GM12878 (cell line): ENCODE measurements around the gene MEIOSIN. TPM values are rescaled to one million over a fixed set of nuclear protein-coding genes. Genes with fewer than 3 reads are reported as not detected.

Experiments used
- ATAC-seq: fragments of 200-7000 bp; cut with Tn5 transposase; 3 replicates; pipeline ENCODE4 v1.9.1; 2020; ENCODE audit warnings: mild to moderate bottlenecking, moderate library complexity
- BruUV-seq: library from RNA; stranded (reverse); fragments of 400-500 nt; replicated peaks from 2 replicates; lab custom pipeline; 2021; lab: Mats Ljungman, UMichigan
- CTCF ChIA-PET: fragments of 300-600 bp; sonication (Branson Sonifier 250); formaldehyde crosslinking; extraction: SDS; loops from one replicate; lab custom pipeline; 2021; ENCODE audit warnings: inconsistent platforms; lab: Yijun Ruan, JAX
- POLR2A ChIA-PET: fragments of 350-600 bp; formaldehyde crosslinking; extraction: SDS; loops from one replicate; lab custom pipeline; 2021; ENCODE audit warnings: inconsistent platforms; lab: Charles Lee
- RAD21 ChIA-PET: fragments of 300-600 bp; sonication (Branson Sonifier 250); formaldehyde crosslinking; loops from one replicate; lab custom pipeline; 2023; ENCODE audit warnings: antibody characterized with exemption; ENCODE audit not compliant: unreplicated experiment; lab: Charles Lee
- SMC1A ChIA-PET: fragments of 300-600 bp; sonication (Branson Sonifier 250); formaldehyde crosslinking; loops from one replicate; lab custom pipeline; 2023; ENCODE audit not compliant: unreplicated experiment, uncharacterized antibody; lab: Charles Lee
- DNase-seq: peaks from one replicate; pipeline ENCODE4 v3.0.0-alpha.2; 2011; ENCODE audit warnings: low read depth, low spot score
- FAIRE-seq: peaks from 3 replicates; lab custom pipeline; 2011; peaks lifted over from hg19 to GRCh38; lab: Jason Lieb, UNC
- H2AFZ ChIP-seq: 2 replicates; pipeline ENCODE4 v1.6.0; 2011; ENCODE audit warnings: low read depth, low read length, control low read depth; ENCODE audit not compliant: control insufficient read depth
- H3K27ac ChIP-seq: 2 replicates; pipeline ENCODE4 v1.5.1; 2011; ENCODE audit warnings: control low read depth; ENCODE audit not compliant: control insufficient read depth, insufficient read depth
- H3K27me3 ChIP-seq, 2 experiments: replicated peaks in 1 of 2; 2 replicates each; pipeline versions ENCODE4 v1.6.0 to v1.6.1; 2011; ENCODE audit warnings: low read length in 1 of 2; ENCODE audit not compliant: control insufficient read depth in 2 of 2, insufficient read depth in 2 of 2
- H3K36me3 ChIP-seq, 2 experiments: 2 replicates each; pipeline ENCODE4 v1.5.1; 2011; ENCODE audit warnings: low read length in 1 of 2; ENCODE audit not compliant: control insufficient read depth in 2 of 2, insufficient read depth in 2 of 2
- H3K4me1 ChIP-seq: 2 replicates; pipeline ENCODE4 v1.6.1; 2011; ENCODE audit warnings: mild to moderate bottlenecking, low read length, moderate library complexity, mixed read lengths; ENCODE audit not compliant: control insufficient read depth, insufficient read depth
- H3K4me2 ChIP-seq: 2 replicates; pipeline ENCODE4 v1.6.0; 2011; ENCODE audit warnings: control low read depth; ENCODE audit not compliant: control insufficient read depth, insufficient read depth
- H3K4me3 ChIP-seq: fragments of 200-600 bp; sonication (generic); 2 replicates; pipeline ENCODE4 v1.5.1; 2016
- H3K79me2 ChIP-seq: 2 replicates; pipeline ENCODE4 v1.6.0; 2011; ENCODE audit warnings: low read length; ENCODE audit not compliant: control insufficient read depth, insufficient read depth
- H3K9ac ChIP-seq: 2 replicates; pipeline ENCODE4 v1.8.0; 2011; ENCODE audit warnings: low read length, control low read depth, mixed read lengths; ENCODE audit not compliant: control insufficient read depth, insufficient read depth
- H3K9me3 ChIP-seq: replicated peaks from 3 replicates; pipeline ENCODE4 v1.5.1; 2011; ENCODE audit warnings: mild to moderate bottlenecking, low read length; ENCODE audit not compliant: control insufficient read depth, insufficient read depth
- H4K20me1 ChIP-seq: 2 replicates; pipeline ENCODE4 v1.6.0; 2011; ENCODE audit not compliant: control insufficient read depth, insufficient read depth
- ATF7 ChIP-seq: fragments of 450-650 bp; IDR thresholded peaks from 2 replicates; pipeline ENCODE4 v1.6.1; 2016; ENCODE audit warnings: low read depth, mild to moderate bottlenecking
- BRCA1 ChIP-seq: IDR thresholded peaks from 2 replicates; pipeline ENCODE4 v1.6.1; 2011; ENCODE audit warnings: low read depth, low read length, improper control_type of control experiment
- CREB1 ChIP-seq: IDR thresholded peaks from 2 replicates; pipeline ENCODE4 v1.6.1; 2012; ENCODE audit warnings: low read depth, mild to moderate bottlenecking, inconsistent platforms
- FOXK2 ChIP-seq: fragments of 450-650 bp; IDR thresholded peaks from 2 replicates; pipeline ENCODE4 v1.6.1; 2017; ENCODE audit warnings: mild to moderate bottlenecking, moderate library complexity
- IKZF1 ChIP-seq: fragments of 450-650 bp; conservative IDR thresholded peaks from 2 replicates; pipeline ENCODE4 v1.6.1; 2017; ENCODE audit warnings: antibody characterized with exemption, mild to moderate bottlenecking
- NFIC ChIP-seq: IDR thresholded peaks from 2 replicates; pipeline ENCODE4 v1.6.1; 2012; ENCODE audit warnings: low read depth, mild to moderate bottlenecking, inconsistent platforms, low read length, moderate library complexity
- PAX8 ChIP-seq: fragments of 450-650 bp; IDR thresholded peaks from 2 replicates; pipeline ENCODE4 v1.6.1; 2017; ENCODE audit warnings: mild to moderate bottlenecking, moderate library complexity
- RFX5 ChIP-seq: IDR thresholded peaks from 2 replicates; pipeline ENCODE4 v1.6.1; 2011; ENCODE audit warnings: low read depth, low read length, improper control_type of control experiment
- WGBS: methylation state at CpG from one replicate; pipeline ENCODE4 v1.1.6; 2016; ENCODE audit warnings: low lambda C conversion rate; ENCODE audit not compliant: insufficient replicate concordance, insufficient coverage; ENCODE audit errors: missing lambda C conversion rate; 5-methylcytosine and 5-hydroxymethylcytosine counted together
- in situ Hi-C: fragments of 300-500 bp; cut with MboI; formaldehyde crosslinking; loops from 9 replicates; pipeline ENCODE4 v1.14.3; 2018; ENCODE audit warnings: mixed read lengths
- intact Hi-C: fragments of 100-400 bp; cut with micrococcal nuclease; formaldehyde crosslinking; loops from one replicate; pipeline ENCODE4 v1.14.2; 2022; ENCODE audit not compliant: unreplicated experiment
- polyA plus RNA-seq, 11 experiments: library from polyadenylated mRNA; depleted of rRNA in 4 of 11; unstranded in 6 of 11; stranded (reverse) in 5 of 11; fragments of >200 nt; fragmentation: Nextera tagmentation in 4 of 11; fragmentation: Illumina TruSeq in 1 of 11; extraction: Ambion mirVana in 4 of 11; extraction: Trizol in 1 of 11; gene quantifications; 1 replicate in 1 of 11; 2 replicates in 10 of 11; pipeline versions ENCODE4 v1.2.1 to v1.2.3, GENCODE V29; 2011 to 2016; ENCODE audit warnings: inconsistent platforms in 2 of 11, missing spikeins in 2 of 11, low read depth in 1 of 11
- total RNA-seq, 4 experiments: library from RNA; depleted of rRNA in 3 of 4; stranded (reverse); fragments of >200 nt in 3 of 4; fragmentation: Illumina TruSeq in 1 of 4; extraction: Trizol in 1 of 4; gene quantifications; 2 replicates each; pipeline versions ENCODE4 v1.2.1 to v1.2.3, GENCODE V29; 2013 to 2021
- TF ChIP-seq, protein P1 (sequence below): fragments of 450-650 bp; IDR thresholded peaks from 2 replicates; pipeline ENCODE4 v1.6.1; 2016; ENCODE audit warnings: mild to moderate bottlenecking, moderate library complexity, borderline replicate concordance
- TF ChIP-seq, protein P2 (sequence below): fragments of 450-650 bp; IDR thresholded peaks from 2 replicates; pipeline ENCODE4 v1.6.1; 2017; ENCODE audit warnings: low read depth, mild to moderate bottlenecking, moderate library complexity
- TF ChIP-seq, protein P3 (sequence below): fragments of 450-650 bp; formaldehyde crosslinking; IDR thresholded peaks from 2 replicates; pipeline ENCODE4 v1.4.0; 2020; ENCODE audit warnings: mild to moderate bottlenecking, moderate library complexity
- TF ChIP-seq, protein P4 (sequence below): IDR thresholded peaks from 2 replicates; pipeline ENCODE4 v1.6.1; 2012; ENCODE audit warnings: low read depth, low read length, improper control_type of control experiment

MEIOSIN gene
- total and polyA plus RNA-seq, 10 of the 15 experiments (the other 5 are each of a cell fraction or from before 2014, with no cell fraction given), result 0.05 to 0.66 (median 0.14) TPM; not detected in 4

DNA sequence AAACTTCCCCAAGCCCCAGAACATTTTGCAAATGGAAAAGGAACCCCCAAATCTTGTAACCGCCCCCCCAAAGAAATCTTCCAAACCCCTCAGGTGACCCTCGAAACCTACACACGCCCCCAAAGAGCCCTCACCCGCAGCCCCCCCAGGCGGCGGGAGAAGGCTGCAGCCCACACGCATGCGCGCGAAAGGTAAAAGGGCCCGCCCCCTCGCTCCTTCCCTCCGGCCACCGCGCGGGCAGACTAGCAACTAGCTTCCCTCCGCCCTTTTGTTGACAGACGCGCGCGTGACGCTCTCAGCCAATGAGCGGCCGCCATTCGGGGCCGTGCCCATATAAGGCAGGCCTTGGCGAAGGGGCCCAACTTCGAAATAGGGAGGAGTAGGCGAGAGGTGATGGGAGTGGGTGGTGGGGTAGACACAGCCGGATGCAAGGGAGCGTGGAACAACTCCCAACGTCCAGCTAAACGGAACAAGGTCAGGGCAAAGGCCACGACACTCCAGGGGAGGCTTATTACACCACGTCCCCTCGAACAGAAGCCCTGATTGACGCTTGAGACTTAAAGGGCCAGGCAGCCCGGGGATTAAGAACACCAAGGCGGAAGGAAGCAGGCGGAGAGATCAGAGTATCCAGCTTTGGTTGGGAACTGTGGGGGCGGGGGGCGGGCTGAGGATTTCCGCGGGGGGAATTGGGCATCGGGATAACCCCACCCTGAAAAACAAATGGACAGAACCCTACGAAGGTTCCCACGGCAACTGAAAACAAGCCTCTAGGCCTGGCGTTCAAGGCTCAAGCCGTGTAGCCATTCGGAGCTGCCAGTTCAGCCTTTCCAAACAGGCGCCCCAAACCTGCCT, 15.9 kb upstream of the MEIOSIN start:
- Histone ChIP-seq H3K4me2 (peak overlapping the region; percentile 92), H2AFZ (peak overlapping the region; percentile 19), H3K27me3 (no peaks in the 10 kb centered on the region), H3K4me1 (peaks cover 13% of the 10 kb centered on the region), H3K9ac (peak overlapping the region; percentile 99), H3K4me3 (peak overlapping the region; percentile 95), H3K27ac (peak overlapping the region; percentile 97), H4K20me1 (no peaks in the 10 kb centered on the region), H3K79me2 (peaks cover 74% of the 10 kb centered on the region), H3K36me3 (peaks cover 13 to 21% of the 10 kb centered on the region in 2 experiments), H3K9me3 (no peaks in the 10 kb centered on the region)
- 1% methylated on average over 51 of the region's 51 CpGs for WGBS
- in situ Hi-C loops (no loop called here), intact Hi-C loops (no loop called here)
- BruUV-seq, result no TSS peak
- FAIRE-seq (peak; percentile 99), ATAC-seq (peak; percentile 99), DNase-seq (peak; percentile 99)
- ChIA-PET RAD21 (interaction anchor here (0.5 to 2.6 kb wide), 17 partner anchors 8 to 1431 kb away, joined by 3 to 25 read pairs (median 4); partner anchors contain the start of genes FBXO46, GIPR, QPCTL and SIX5), POLR2A (interaction anchor here (0.6 to 5.9 kb wide), 18 partner anchors 9 to 1672 kb away, joined by 3 to 58 read pairs (median 4); partner anchors contain the start of genes CALM3, FBXO46, QPCTL and SIX5), SMC1A (interaction anchor here (0.6 to 4.9 kb wide), 18 partner anchors 9 to 239 kb away, joined by 3 to 35 read pairs (median 4); partner anchors contain the start of genes DMWD, FBXO46, QPCTL and SIX5), CTCF (interaction anchor here (0.6 to 4.8 kb wide), 16 partner anchors 10 to 1933 kb away, joined by 3 to 53 read pairs (median 6); partner anchors contain the start of genes FBXO46, GIPR, QPCTL and SIX5)
- TF ChIP-seq PAX8 (no peak), IKZF1 (peak; percentile 89), NFIC (no peak; the same call in 1 of the 2 replicates), BRCA1 (no peak), ATF7 (peak; percentile 81), FOXK2 (peak; percentile 83), CREB1 (peak; percentile 75), RFX5 (0 out of 2 replicates have a peak, but pooled peaks have one; percentile 36)
- TF ChIP-seq, protein P1, sequence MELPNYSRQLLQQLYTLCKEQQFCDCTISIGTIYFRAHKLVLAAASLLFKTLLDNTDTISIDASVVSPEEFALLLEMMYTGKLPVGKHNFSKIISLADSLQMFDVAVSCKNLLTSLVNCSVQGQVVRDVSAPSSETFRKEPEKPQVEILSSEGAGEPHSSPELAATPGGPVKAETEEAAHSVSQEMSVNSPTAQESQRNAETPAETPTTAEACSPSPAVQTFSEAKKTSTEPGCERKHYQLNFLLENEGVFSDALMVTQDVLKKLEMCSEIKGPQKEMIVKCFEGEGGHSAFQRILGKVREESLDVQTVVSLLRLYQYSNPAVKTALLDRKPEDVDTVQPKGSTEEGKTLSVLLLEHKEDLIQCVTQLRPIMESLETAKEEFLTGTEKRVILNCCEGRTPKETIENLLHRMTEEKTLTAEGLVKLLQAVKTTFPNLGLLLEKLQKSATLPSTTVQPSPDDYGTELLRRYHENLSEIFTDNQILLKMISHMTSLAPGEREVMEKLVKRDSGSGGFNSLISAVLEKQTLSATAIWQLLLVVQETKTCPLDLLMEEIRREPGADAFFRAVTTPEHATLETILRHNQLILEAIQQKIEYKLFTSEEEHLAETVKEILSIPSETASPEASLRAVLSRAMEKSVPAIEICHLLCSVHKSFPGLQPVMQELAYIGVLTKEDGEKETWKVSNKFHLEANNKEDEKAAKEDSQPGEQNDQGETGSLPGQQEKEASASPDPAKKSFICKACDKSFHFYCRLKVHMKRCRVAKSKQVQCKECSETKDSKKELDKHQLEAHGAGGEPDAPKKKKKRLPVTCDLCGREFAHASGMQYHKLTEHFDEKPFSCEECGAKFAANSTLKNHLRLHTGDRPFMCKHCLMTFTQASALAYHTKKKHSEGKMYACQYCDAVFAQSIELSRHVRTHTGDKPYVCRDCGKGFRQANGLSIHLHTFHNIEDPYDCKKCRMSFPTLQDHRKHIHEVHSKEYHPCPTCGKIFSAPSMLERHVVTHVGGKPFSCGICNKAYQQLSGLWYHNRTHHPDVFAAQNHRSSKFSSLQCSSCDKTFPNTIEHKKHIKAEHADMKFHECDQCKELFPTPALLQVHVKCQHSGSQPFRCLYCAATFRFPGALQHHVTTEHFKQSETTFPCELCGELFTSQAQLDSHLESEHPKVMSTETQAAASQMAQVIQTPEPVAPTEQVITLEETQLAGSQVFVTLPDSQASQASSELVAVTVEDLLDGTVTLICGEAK, result no peak; the same call in 1 of the 2 replicates
- TF ChIP-seq, protein P2, sequence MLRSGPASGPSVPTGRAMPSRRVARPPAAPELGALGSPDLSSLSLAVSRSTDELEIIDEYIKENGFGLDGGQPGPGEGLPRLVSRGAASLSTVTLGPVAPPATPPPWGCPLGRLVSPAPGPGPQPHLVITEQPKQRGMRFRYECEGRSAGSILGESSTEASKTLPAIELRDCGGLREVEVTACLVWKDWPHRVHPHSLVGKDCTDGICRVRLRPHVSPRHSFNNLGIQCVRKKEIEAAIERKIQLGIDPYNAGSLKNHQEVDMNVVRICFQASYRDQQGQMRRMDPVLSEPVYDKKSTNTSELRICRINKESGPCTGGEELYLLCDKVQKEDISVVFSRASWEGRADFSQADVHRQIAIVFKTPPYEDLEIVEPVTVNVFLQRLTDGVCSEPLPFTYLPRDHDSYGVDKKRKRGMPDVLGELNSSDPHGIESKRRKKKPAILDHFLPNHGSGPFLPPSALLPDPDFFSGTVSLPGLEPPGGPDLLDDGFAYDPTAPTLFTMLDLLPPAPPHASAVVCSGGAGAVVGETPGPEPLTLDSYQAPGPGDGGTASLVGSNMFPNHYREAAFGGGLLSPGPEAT, result peak; percentile 99
- TF ChIP-seq, protein P3, sequence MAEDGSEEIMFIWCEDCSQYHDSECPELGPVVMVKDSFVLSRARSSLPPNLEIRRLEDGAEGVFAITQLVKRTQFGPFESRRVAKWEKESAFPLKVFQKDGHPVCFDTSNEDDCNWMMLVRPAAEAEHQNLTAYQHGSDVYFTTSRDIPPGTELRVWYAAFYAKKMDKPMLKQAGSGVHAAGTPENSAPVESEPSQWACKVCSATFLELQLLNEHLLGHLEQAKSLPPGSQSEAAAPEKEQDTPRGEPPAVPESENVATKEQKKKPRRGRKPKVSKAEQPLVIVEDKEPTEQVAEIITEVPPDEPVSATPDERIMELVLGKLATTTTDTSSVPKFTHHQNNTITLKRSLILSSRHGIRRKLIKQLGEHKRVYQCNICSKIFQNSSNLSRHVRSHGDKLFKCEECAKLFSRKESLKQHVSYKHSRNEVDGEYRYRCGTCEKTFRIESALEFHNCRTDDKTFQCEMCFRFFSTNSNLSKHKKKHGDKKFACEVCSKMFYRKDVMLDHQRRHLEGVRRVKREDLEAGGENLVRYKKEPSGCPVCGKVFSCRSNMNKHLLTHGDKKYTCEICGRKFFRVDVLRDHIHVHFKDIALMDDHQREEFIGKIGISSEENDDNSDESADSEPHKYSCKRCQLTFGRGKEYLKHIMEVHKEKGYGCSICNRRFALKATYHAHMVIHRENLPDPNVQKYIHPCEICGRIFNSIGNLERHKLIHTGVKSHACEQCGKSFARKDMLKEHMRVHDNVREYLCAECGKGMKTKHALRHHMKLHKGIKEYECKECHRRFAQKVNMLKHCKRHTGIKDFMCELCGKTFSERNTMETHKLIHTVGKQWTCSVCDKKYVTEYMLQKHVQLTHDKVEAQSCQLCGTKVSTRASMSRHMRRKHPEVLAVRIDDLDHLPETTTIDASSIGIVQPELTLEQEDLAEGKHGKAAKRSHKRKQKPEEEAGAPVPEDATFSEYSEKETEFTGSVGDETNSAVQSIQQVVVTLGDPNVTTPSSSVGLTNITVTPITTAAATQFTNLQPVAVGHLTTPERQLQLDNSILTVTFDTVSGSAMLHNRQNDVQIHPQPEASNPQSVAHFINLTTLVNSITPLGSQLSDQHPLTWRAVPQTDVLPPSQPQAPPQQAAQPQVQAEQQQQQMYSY (CRISPR knock-in tag), result no peak
- TF ChIP-seq, protein P4, sequence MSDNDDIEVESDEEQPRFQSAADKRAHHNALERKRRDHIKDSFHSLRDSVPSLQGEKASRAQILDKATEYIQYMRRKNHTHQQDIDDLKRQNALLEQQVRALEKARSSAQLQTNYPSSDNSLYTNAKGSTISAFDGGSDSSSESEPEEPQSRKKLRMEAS, result peak; percentile 90
